ENCODE results near the gene LIG3. TPM values are rescaled to one million over a fixed set of nuclear protein-coding genes. Genes with fewer than 3 reads are reported as not detected.

Gene LIG3
- total and polyA plus RNA-seq, 2 of the 13 experiments (the other 11 are each of a cell fraction or from before 2014, with no cell fraction given) = 34.4 to 36.2 TPM

- TF ChIP-seq USF2 (IDR thresholded peaks at IDR 0.05; ENCODE audit: low read depth, low read length) (peak; percentile 81), USF2 (CRISPR knock-in tag; IDR thresholded peaks at IDR 0.05; ENCODE audit: borderline replicate concordance) (peak; percentile 77), NR3C1 (CRISPR knock-in tag; IDR thresholded peaks at IDR 0.05) (no peak), JUND (CRISPR knock-in tag; IDR thresholded peaks at IDR 0.05) (no peak), ZBTB34 (CRISPR knock-in tag; IDR thresholded peaks at IDR 0.05) (no peak), MIXL1 (CRISPR knock-in tag; IDR thresholded peaks at IDR 0.05) (no peak; the same call in 1 of the 2 replicates), MYNN (CRISPR knock-in tag; IDR thresholded peaks at IDR 0.05; ENCODE audit: low read depth) (no peak), AHR (CRISPR knock-in tag; IDR thresholded peaks at IDR 0.05) (no peak), ZFP1 (CRISPR knock-in tag; IDR thresholded peaks at IDR 0.05) (no peak), ATF7 (IDR thresholded peaks at IDR 0.05) (no peak), ATF7 (CRISPR knock-in tag; IDR thresholded peaks at IDR 0.05) (no peak), ZNF3 (CRISPR knock-in tag; IDR thresholded peaks at IDR 0.05) (no peak), BRF2 (CRISPR knock-in tag; IDR thresholded peaks at IDR 0.05) (no peak), KAT2B (IDR thresholded peaks at IDR 0.05; ENCODE audit: borderline replicate concordance, low read depth, low read length) (no peak), SALL1 (CRISPR knock-in tag; IDR thresholded peaks at IDR 0.05) (peak; percentile 79), MXD1 (CRISPR knock-in tag; IDR thresholded peaks at IDR 0.05) (peak; percentile 87; the same call in 1 of the 2 replicates), ZFYVE20 (CRISPR knock-in tag; IDR thresholded peaks at IDR 0.05; ENCODE audit: borderline replicate concordance, low read depth) (no peak), TOE1 (CRISPR knock-in tag; IDR thresholded peaks at IDR 0.05) (no peak; the same call in 1 of the 2 replicates), MATR3 (CRISPR knock-in tag; IDR thresholded peaks at IDR 0.05) (no peak), KIAA2018 (CRISPR knock-in tag; IDR thresholded peaks at IDR 0.05; ENCODE audit: borderline replicate concordance) (no peak)
These were observed at the start of gene LIG3 (continued) for GRCh38 chr17:34980353-34980680.

All from HepG2 (cell line).